Loucy (cell line): Measurements from ENCODE around the gene EFCAB5.

Experiments
- H2AFZ ChIP-seq: fragments of 200-600 bp; sonication (generic); 2 replicates; pipeline ENCODE4 v1.6.0; 2016; ENCODE audit warnings: antibody characterized with exemption, mild to moderate bottlenecking, low read length, moderate library complexity
- H3F3A ChIP-seq: fragments of 200-600 bp; 2 replicates; pipeline ENCODE4 v1.6.0; 2016; ENCODE audit warnings: antibody characterized with exemption, low read depth, mild to moderate bottlenecking
- H3K27me3 ChIP-seq: fragments of 200-600 bp; sonication (generic); 2 replicates; pipeline ENCODE4 v1.6.1; 2014; ENCODE audit warnings: low read length, mild to moderate bottlenecking; ENCODE audit not compliant: insufficient read depth, poor library complexity, severe bottlenecking
- H3K36me3 ChIP-seq: fragments of 200-600 bp; sonication (generic); 2 replicates; pipeline ENCODE4 v1.6.1; 2016; ENCODE audit warnings: low read length; ENCODE audit not compliant: insufficient read depth
- H3K4me1 ChIP-seq: fragments of 200-600 bp; sonication (generic); 2 replicates; pipeline ENCODE4 v1.5.1; 2014; ENCODE audit warnings: low read length, mild to moderate bottlenecking; ENCODE audit not compliant: insufficient read depth, poor library complexity, severe bottlenecking
- H3K4me2 ChIP-seq: fragments of 200-600 bp; sonication (generic); 2 replicates; pipeline ENCODE4 v1.6.0; 2014; ENCODE audit warnings: antibody characterized with exemption, low read length, low read depth, mild to moderate bottlenecking; ENCODE audit not compliant: poor library complexity, severe bottlenecking
- H3K4me3 ChIP-seq: fragments of 200-600 bp; sonication (generic); 2 replicates; pipeline ENCODE4 v1.5.1; 2014; ENCODE audit warnings: low read length, mild to moderate bottlenecking, mixed read lengths; ENCODE audit not compliant: poor library complexity, severe bottlenecking
- H3K79me2 ChIP-seq: fragments of 200-600 bp; sonication (generic); 2 replicates; pipeline ENCODE4 v1.6.1; 2014; ENCODE audit warnings: low read length; ENCODE audit not compliant: insufficient read depth
- H3K9ac ChIP-seq: fragments of 200-600 bp; sonication (generic); 2 replicates; pipeline ENCODE4 v1.6.0; 2014; ENCODE audit warnings: mild to moderate bottlenecking, low read depth, low read length, moderate library complexity; ENCODE audit not compliant: poor library complexity, severe bottlenecking
- H3K9me2 ChIP-seq: fragments of 200-600 bp; sonication (generic); replicated peaks from 2 replicates; pipeline ENCODE4 v1.6.1; 2016; ENCODE audit warnings: low read depth, low read length, mixed read lengths
- H3K9me3 ChIP-seq: fragments of 200-600 bp; sonication (generic); 2 replicates; pipeline ENCODE4 v1.6.1; 2014; ENCODE audit warnings: mild to moderate bottlenecking, antibody characterized with exemption, low read length, low read depth; ENCODE audit not compliant: insufficient read depth
- H4K20me1 ChIP-seq: fragments of 200-600 bp; sonication (generic); 2 replicates; pipeline ENCODE4 v1.6.0; 2014; ENCODE audit warnings: antibody characterized with exemption, low read length, mild to moderate bottlenecking; ENCODE audit not compliant: insufficient read depth, poor library complexity, severe bottlenecking
- EZH2phosphoT487 ChIP-seq: fragments of 200-600 bp; IDR thresholded peaks from 2 replicates; pipeline ENCODE4 v1.6.1; 2018; ENCODE audit warnings: antibody characterized with exemption, mild to moderate bottlenecking, moderate library complexity, borderline replicate concordance
- TF ChIP-seq, protein P1 (sequence below): fragments of 200-600 bp; sonication (generic); conservative IDR thresholded peaks from 2 replicates; pipeline ENCODE4 v1.5.1; 2014; ENCODE audit warnings: mild to moderate bottlenecking, antibody characterized with exemption, low read length

Gene EFCAB5

DNA sequence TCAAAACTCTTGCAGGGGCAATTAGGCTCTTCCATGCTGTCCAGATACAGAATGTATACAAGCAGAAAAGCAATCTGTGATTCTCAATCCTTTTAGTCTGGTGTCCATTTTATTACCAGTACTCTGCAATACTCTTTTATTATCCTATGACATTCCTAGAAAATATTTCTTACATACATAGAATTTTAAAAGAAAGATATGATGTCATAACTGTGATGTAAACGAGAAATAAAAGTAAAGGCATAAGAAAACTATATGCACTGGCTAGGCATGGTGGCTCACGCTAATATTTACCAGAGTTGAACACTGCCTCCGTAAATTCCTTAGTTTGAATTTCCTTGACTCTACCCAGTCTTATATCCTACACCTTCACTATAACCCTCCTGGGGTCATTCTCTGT lies 55.0 kb downstream of the EFCAB5 start:
- no peak for TF ChIP-seq EZH2phosphoT487
- TF ChIP-seq, protein P1, sequence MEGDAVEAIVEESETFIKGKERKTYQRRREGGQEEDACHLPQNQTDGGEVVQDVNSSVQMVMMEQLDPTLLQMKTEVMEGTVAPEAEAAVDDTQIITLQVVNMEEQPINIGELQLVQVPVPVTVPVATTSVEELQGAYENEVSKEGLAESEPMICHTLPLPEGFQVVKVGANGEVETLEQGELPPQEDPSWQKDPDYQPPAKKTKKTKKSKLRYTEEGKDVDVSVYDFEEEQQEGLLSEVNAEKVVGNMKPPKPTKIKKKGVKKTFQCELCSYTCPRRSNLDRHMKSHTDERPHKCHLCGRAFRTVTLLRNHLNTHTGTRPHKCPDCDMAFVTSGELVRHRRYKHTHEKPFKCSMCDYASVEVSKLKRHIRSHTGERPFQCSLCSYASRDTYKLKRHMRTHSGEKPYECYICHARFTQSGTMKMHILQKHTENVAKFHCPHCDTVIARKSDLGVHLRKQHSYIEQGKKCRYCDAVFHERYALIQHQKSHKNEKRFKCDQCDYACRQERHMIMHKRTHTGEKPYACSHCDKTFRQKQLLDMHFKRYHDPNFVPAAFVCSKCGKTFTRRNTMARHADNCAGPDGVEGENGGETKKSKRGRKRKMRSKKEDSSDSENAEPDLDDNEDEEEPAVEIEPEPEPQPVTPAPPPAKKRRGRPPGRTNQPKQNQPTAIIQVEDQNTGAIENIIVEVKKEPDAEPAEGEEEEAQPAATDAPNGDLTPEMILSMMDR: no peak

GRCh38 chr17:30000001-30000754 lies 58.7 kb downstream of the EFCAB5 start:
- TF ChIP-seq EZH2phosphoT487: no peak
- TF ChIP-seq, protein P1: peak; percentile 50
- Histone ChIP-seq H3K9ac (no peak overlapping the region), H3K27me3 (no peaks in the 10 kb centered on the region), H3K79me2 (no peaks in the 10 kb centered on the region), H3K4me2 (no peak overlapping the region), H3K36me3 (no peaks in the 10 kb centered on the region), H3K9me2 (no peaks in the 10 kb centered on the region), H4K20me1 (no peaks in the 10 kb centered on the region), H3K4me1 (no peaks in the 10 kb centered on the region), H3F3A (no peaks in the 10 kb centered on the region), H2AFZ (0 out of 2 replicates have a peak overlapping the region, but pooled peaks have one; percentile 35), H3K9me3 (no peaks in the 10 kb centered on the region), H3K4me3 (no peak overlapping the region)

More for the DNA sequence above, 55.0 kb downstream of the EFCAB5 start:
- no peak overlapping the region for H2AFZ ChIP-seq
- H3K4me1 ChIP-seq: no peaks in the 10 kb centered on the region
- no peaks in the 10 kb centered on the region for H3F3A ChIP-seq
- H3K36me3 ChIP-seq: no peaks in the 10 kb centered on the region
- H4K20me1 ChIP-seq: no peaks in the 10 kb centered on the region
- H3K9me3 ChIP-seq: no peaks in the 10 kb centered on the region
- H3K9ac ChIP-seq: no peak overlapping the region
- H3K27me3 ChIP-seq: no peaks in the 10 kb centered on the region
- no peak overlapping the region for H3K4me3 ChIP-seq
- no peak overlapping the region for H3K4me2 ChIP-seq
- H3K79me2 ChIP-seq: no peaks in the 10 kb centered on the region
- no peaks in the 10 kb centered on the region for H3K9me2 ChIP-seq

DNA sequence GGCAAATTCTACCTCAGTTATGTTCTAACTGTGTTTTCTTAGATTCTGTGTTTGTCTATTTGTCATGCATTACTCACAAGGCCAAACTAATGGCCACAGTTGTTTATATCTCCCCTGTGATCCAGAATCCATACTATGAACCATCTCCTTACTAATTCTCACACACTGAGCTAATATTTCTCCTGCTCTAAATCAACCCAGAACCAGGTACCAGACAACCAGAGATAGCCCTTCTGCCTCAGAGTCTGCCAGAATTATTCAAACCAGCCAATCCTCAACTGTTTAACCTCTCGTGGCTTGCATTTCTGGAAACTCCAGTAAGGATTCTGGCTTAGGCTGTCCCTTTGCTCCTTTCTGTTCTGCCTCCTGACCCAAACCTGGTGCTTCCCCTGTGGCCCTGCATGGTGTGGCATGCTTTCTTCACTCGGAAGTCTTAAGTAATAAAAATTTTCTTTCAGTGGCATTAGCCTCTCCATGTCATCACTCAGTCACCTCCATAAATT lies 59.4 kb downstream of the EFCAB5 start:
- H3K4me1 ChIP-seq: no peaks in the 10 kb centered on the region
- TF ChIP-seq, protein P1: no peak
- no peak for TF ChIP-seq EZH2phosphoT487
- no peaks in the 10 kb centered on the region for H3K36me3 ChIP-seq
- H4K20me1 ChIP-seq: no peaks in the 10 kb centered on the region
- H3K9me2 ChIP-seq: no peaks in the 10 kb centered on the region
- H3K27me3 ChIP-seq: no peaks in the 10 kb centered on the region
- no peak overlapping the region for H3K9ac ChIP-seq
- H3K4me2 ChIP-seq: no peak overlapping the region
- no peaks in the 10 kb centered on the region for H3F3A ChIP-seq
- 0 out of 2 replicates have a peak overlapping the region, but pooled peaks have one; percentile 35 for H2AFZ ChIP-seq
- H3K79me2 ChIP-seq: no peaks in the 10 kb centered on the region
- no peaks in the 10 kb centered on the region for H3K9me3 ChIP-seq
- no peak overlapping the region for H3K4me3 ChIP-seq
